Measurements from ENCODE around the gene FAM13A.

Gene FAM13A

DNA sequence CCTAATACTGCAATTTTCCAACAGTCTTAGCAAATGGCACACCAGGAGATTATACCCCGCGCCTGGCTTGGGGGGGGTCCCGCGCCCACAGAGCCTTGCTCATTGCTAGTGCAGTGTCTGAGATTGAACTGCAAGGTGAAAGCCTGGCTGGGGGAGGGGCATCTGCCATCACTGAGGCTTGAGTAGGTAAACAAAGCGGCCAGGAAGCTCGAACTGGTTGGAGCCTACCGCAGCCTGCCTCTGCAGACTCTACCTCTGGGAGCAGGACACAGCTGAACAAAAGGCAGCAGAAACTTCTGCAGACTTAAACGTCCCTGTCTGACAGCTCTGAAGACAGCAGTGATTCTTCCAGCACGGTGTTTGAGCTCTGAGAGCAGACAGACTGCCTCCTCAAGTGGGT is 186.6 kb downstream of the FAM13A start (continued):
- TF ChIP-seq ZNF530 (tag by site-specific recombination; IDR thresholded peaks at IDR 0.05; ENCODE audit: low read depth) (no peak), ZFP41 (tag by site-specific recombination; IDR thresholded peaks at IDR 0.05; ENCODE audit: borderline replicate concordance) (no peak), ZNF777 (tag by site-specific recombination; IDR thresholded peaks at IDR 0.05; ENCODE audit: borderline replicate concordance) (no peak), ZNF610 (tag by site-specific recombination; IDR thresholded peaks at IDR 0.05; ENCODE audit: borderline replicate concordance) (no peak)
- TF ChIP-seq, protein P1, sequence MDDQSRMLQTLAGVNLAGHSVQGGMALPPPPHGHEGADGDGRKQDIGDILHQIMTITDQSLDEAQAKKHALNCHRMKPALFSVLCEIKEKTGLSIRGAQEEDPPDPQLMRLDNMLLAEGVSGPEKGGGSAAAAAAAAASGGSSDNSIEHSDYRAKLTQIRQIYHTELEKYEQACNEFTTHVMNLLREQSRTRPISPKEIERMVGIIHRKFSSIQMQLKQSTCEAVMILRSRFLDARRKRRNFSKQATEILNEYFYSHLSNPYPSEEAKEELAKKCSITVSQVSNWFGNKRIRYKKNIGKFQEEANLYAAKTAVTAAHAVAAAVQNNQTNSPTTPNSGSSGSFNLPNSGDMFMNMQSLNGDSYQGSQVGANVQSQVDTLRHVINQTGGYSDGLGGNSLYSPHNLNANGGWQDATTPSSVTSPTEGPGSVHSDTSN (CRISPR knock-in tag; IDR thresholded peaks at IDR 0.05), result no peak
- TF ChIP-seq, protein P2, sequence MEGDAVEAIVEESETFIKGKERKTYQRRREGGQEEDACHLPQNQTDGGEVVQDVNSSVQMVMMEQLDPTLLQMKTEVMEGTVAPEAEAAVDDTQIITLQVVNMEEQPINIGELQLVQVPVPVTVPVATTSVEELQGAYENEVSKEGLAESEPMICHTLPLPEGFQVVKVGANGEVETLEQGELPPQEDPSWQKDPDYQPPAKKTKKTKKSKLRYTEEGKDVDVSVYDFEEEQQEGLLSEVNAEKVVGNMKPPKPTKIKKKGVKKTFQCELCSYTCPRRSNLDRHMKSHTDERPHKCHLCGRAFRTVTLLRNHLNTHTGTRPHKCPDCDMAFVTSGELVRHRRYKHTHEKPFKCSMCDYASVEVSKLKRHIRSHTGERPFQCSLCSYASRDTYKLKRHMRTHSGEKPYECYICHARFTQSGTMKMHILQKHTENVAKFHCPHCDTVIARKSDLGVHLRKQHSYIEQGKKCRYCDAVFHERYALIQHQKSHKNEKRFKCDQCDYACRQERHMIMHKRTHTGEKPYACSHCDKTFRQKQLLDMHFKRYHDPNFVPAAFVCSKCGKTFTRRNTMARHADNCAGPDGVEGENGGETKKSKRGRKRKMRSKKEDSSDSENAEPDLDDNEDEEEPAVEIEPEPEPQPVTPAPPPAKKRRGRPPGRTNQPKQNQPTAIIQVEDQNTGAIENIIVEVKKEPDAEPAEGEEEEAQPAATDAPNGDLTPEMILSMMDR (tag by site-specific recombination; IDR thresholded peaks at IDR 0.05), result no peak

DNA sequence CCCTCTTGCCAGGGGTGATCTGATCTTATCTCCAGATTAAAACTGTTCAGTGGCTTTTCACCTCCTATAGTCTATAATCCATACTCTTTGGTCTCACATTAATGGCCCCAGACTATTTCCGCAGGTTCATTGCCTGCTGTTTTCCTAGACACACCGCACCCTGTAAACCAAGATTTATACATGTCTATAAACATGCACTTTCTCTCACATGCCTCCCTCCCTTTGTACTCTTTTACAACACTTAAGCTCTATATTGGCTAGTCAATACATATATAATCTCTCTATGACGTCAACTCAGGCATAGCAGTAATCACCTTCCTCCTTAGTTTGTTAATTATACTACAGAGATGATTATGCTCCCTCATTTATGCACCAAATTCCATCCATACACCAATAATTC is 188.5 kb downstream of the FAM13A start:
- Histone ChIP-seq H3K27ac (ENCODE audit: extremely low read depth, low read depth, low read length) (no peak overlapping the region), H3K4me1 (ENCODE audit: control insufficient read depth, insufficient read depth, low read length) (peaks cover under 1% of the 10 kb centered on the region; the same call in 1 of the 2 replicates), H3K36me3 (ENCODE audit: control insufficient read depth in 2 of 2, insufficient read depth in 1 of 2, low read length in 2 of 2) (no peaks in the 10 kb centered on the region), H3K4me3 (ENCODE audit: low read depth, low read length) (no peak overlapping the region), H3K9me3 (ENCODE audit: control insufficient read depth, insufficient read depth, low read depth, low read length) (no peaks in the 10 kb centered on the region)
- TF ChIP-seq WT1 (tag by site-specific recombination; IDR thresholded peaks at IDR 0.05), result peak; percentile 61; the same call in 1 of the 2 replicates
- no peak for TF ChIP-seq ZNF785 (tag by site-specific recombination; IDR thresholded peaks at IDR 0.05)
- TF ChIP-seq, protein P3, sequence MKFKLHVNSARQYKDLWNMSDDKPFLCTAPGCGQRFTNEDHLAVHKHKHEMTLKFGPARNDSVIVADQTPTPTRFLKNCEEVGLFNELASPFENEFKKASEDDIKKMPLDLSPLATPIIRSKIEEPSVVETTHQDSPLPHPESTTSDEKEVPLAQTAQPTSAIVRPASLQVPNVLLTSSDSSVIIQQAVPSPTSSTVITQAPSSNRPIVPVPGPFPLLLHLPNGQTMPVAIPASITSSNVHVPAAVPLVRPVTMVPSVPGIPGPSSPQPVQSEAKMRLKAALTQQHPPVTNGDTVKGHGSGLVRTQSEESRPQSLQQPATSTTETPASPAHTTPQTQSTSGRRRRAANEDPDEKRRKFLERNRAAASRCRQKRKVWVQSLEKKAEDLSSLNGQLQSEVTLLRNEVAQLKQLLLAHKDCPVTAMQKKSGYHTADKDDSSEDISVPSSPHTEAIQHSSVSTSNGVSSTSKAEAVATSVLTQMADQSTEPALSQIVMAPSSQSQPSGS (tag by site-specific recombination; IDR thresholded peaks at IDR 0.05; ENCODE audit: low read depth), result peak; percentile 34; the same call in 1 of the 2 replicates
- ChIA-PET POLR2A (no interaction called here), CTCF (no interaction called here)

DNA sequence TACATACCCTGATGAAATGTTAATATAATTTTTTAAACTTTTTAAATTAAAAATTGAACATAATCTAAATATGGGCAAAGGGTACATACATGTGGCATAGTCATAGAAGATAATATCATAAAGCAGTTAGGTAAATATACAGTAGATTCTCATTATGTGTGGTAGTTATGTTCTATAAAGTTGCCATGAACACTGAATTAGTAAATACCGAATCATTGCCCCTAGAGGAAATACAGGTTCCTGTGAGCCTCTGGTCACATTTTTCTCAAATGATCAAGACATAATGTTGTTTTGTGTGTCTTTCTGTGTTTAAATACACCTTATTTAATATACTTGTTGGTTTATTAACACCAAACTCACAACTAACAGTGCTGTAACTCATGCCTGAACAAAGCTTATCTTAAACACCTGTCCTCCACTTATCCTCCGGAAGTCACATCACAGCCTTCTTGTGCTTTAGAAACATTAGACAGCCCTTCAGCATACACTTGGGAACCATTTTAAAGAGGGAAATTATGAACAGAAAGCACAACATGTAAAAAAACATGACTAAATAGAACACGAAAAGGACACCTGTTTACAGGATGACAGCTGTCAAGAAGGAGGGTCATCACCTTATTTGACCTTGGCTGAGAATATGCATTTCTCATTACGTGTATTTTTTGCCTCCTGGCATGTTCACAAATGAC is 190.0 kb downstream of the FAM13A start:
- Histone ChIP-seq H3K36me3 (ENCODE audit: control insufficient read depth in 2 of 2, insufficient read depth in 1 of 2, low read length in 2 of 2) (no peaks in the 10 kb centered on the region), H3K4me1 (ENCODE audit: control insufficient read depth, insufficient read depth, low read length) (peaks cover 5% of the 10 kb centered on the region; the same call in 1 of the 2 replicates), H3K9me3 (ENCODE audit: control insufficient read depth, insufficient read depth, low read depth, low read length) (no peaks in the 10 kb centered on the region), H3K4me3 (ENCODE audit: low read depth, low read length) (no peak overlapping the region), H3K27ac (ENCODE audit: extremely low read depth, low read depth, low read length) (no peak overlapping the region)
- CTCF ChIA-PET, result no interaction called here
- POLR2A ChIA-PET, result no interaction called here
- TF ChIP-seq ZNF133 (tag by site-specific recombination; IDR thresholded peaks at IDR 0.05) (no peak), ZNF10 (tag by site-specific recombination; IDR thresholded peaks at IDR 0.05) (no peak), ZNF529 (tag by site-specific recombination; IDR thresholded peaks at IDR 0.05; ENCODE audit: insufficient replicate concordance) (no peak), HOXC10 (CRISPR knock-in tag; IDR thresholded peaks at IDR 0.05) (no peak), ZNF324 (tag by site-specific recombination; IDR thresholded peaks at IDR 0.05) (no peak), ZFP3 (tag by site-specific recombination; IDR thresholded peaks at IDR 0.05; ENCODE audit: low read depth) (no peak), ZSCAN30 (tag by site-specific recombination; IDR thresholded peaks at IDR 0.05) (no peak), ZNF514 (tag by site-specific recombination; IDR thresholded peaks at IDR 0.05) (no peak), ZNF596 (tag by site-specific recombination; IDR thresholded peaks at IDR 0.05) (no peak), BCL11A (tag by site-specific recombination; IDR thresholded peaks at IDR 0.05; ENCODE audit: low read depth) (no peak), ZEB2 (tag by site-specific recombination; IDR thresholded peaks at IDR 0.05) (no peak), ZNF777 (tag by site-specific recombination; IDR thresholded peaks at IDR 0.05; ENCODE audit: borderline replicate concordance) (no peak), ZNF670 (tag by site-specific recombination; IDR thresholded peaks at IDR 0.05; ENCODE audit: low read depth) (no peak), ZNF169 (tag by site-specific recombination; IDR thresholded peaks at IDR 0.05) (no peak), ZNF629 (tag by site-specific recombination; IDR thresholded peaks at IDR 0.05) (no peak), ZNF155 (tag by site-specific recombination; IDR thresholded peaks at IDR 0.05) (no peak), ZBTB17 (tag by site-specific recombination; IDR thresholded peaks at IDR 0.05) (no peak)
- TF ChIP-seq, protein P4, sequence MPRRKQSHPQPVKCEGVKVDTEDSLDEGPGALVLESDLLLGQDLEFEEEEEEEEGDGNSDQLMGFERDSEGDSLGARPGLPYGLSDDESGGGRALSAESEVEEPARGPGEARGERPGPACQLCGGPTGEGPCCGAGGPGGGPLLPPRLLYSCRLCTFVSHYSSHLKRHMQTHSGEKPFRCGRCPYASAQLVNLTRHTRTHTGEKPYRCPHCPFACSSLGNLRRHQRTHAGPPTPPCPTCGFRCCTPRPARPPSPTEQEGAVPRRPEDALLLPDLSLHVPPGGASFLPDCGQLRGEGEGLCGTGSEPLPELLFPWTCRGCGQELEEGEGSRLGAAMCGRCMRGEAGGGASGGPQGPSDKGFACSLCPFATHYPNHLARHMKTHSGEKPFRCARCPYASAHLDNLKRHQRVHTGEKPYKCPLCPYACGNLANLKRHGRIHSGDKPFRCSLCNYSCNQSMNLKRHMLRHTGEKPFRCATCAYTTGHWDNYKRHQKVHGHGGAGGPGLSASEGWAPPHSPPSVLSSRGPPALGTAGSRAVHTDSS (tag by site-specific recombination; IDR thresholded peaks at IDR 0.05), result no peak
